Peyer's patch (tissue), 4 donors: ENCODE results near the gene CAPN5. TPM values are rescaled to one million over a fixed set of nuclear protein-coding genes. Genes with fewer than 3 reads are reported as not detected.

Source experiments
- DNase-seq, 3 donors: peaks; one replicate each; pipeline ENCODE4 v3.0.0-alpha.2; 2017 to 2019
- H3K27ac ChIP-seq, 4 donors: fragments of 200-600 bp; sonication (generic); one replicate each; pipeline ENCODE4 v1.5.1; 2016 to 2019
- H3K27me3 ChIP-seq, 2 donors: fragments of 200-600 bp; sonication (generic); one replicate each; pipeline ENCODE4 v1.5.1; 2019
- H3K36me3 ChIP-seq, 3 donors: fragments of 200-600 bp; sonication (generic); one replicate each; pipeline ENCODE4 v1.5.1; 2016 to 2019
- H3K4me1 ChIP-seq, 4 donors: fragments of 200-600 bp; sonication (generic); one replicate each; pipeline ENCODE4 v1.5.1; 2016 to 2019
- H3K4me3 ChIP-seq, 4 donors: fragments of 200-600 bp; sonication (generic); 1 replicate in 3 of 4; 2 replicates in 1 of 4; pipeline ENCODE4 v1.5.1; 2016 to 2019; ENCODE audit warnings: mild to moderate bottlenecking in 1 of 4
- H3K9me3 ChIP-seq, 4 donors: fragments of 200-600 bp; sonication (generic); one replicate each; pipeline ENCODE4 v1.5.1; 2016 to 2019; ENCODE audit warnings: mild to moderate bottlenecking in 1 of 4
- POLR2A ChIP-seq, 2 donors: fragments of 450-650 bp; IDR thresholded peaks; one replicate each; pipeline ENCODE4 v1.5.1; 2017; ENCODE audit warnings: antibody characterized with exemption in 2 of 2, mild to moderate bottlenecking in 2 of 2, moderate library complexity in 2 of 2
- total RNA-seq, 4 donors: library from RNA; depleted of rRNA; stranded (reverse); fragments of >200 nt; gene quantifications; one replicate each; pipeline ENCODE4 v1.1.0, GENCODE V29; 2016
- TF ChIP-seq, protein P1 (sequence below), 6 experiments: fragments of 450-650 bp in 4 of 6; fragments of 200-600 bp in 2 of 6; sonication (generic) in 1 of 6; IDR thresholded peaks; one replicate each; pipeline ENCODE4 v1.5.1; 2017 to 2019; ENCODE audit warnings: antibody characterized with exemption in 6 of 6, mild to moderate bottlenecking in 3 of 6, moderate library complexity in 1 of 6

Gene CAPN5
- total RNA-seq, 4 donors from 2014 or later, result 75.9 to 203 (median 162) TPM

DNA sequence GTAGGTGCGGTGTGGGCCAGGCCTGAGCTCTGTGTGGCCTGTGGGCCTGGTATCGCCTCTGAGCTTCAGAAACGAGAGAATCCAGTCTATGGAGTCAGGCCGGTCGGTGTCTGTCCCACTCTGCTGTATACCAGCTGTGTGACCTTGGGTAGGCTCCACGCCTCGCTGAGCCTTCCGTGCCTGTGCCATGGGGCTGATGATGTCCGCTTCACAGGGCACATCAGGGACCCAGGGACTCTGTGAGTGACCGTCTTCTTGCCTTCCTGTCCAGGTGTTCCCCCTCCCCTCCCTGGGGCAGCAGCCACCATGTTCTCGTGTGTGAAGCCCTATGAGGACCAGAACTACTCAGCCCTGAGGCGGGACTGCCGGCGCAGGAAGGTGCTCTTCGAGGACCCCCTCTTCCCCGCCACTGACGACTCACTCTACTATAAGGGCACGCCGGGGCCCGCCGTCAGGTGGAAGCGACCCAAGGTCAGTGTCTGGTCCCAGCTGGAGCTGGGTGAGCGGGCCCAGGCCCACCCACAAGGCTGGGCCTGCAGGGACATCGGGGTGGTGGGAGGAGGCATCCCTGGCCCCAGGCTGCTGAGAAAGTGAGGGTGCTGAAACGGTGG, 17.9 kb downstream of the CAPN5 start:
- Histone ChIP-seq H3K27ac (peak overlapping the region in 2 of 4 donors; percentile 98 to 99), H3K4me1 (peaks cover 0 to 84% (median 22%) of the 10 kb centered on the region in 4 donors), H3K4me3 (no peak overlapping the region), H3K9me3 (no peaks in the 10 kb centered on the region), H3K27me3 (no peaks in the 10 kb centered on the region), H3K36me3 (peaks cover 0 to 10% (median 0%) of the 10 kb centered on the region in 3 donors)
- peak in 2 of 3 donors; percentile 41 to 49 for DNase-seq
- no peak for TF ChIP-seq POLR2A (IDR thresholded peaks at IDR 0.05)
- TF ChIP-seq, protein P1, sequence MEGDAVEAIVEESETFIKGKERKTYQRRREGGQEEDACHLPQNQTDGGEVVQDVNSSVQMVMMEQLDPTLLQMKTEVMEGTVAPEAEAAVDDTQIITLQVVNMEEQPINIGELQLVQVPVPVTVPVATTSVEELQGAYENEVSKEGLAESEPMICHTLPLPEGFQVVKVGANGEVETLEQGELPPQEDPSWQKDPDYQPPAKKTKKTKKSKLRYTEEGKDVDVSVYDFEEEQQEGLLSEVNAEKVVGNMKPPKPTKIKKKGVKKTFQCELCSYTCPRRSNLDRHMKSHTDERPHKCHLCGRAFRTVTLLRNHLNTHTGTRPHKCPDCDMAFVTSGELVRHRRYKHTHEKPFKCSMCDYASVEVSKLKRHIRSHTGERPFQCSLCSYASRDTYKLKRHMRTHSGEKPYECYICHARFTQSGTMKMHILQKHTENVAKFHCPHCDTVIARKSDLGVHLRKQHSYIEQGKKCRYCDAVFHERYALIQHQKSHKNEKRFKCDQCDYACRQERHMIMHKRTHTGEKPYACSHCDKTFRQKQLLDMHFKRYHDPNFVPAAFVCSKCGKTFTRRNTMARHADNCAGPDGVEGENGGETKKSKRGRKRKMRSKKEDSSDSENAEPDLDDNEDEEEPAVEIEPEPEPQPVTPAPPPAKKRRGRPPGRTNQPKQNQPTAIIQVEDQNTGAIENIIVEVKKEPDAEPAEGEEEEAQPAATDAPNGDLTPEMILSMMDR (IDR thresholded peaks at IDR 0.05), result no peak

DNA sequence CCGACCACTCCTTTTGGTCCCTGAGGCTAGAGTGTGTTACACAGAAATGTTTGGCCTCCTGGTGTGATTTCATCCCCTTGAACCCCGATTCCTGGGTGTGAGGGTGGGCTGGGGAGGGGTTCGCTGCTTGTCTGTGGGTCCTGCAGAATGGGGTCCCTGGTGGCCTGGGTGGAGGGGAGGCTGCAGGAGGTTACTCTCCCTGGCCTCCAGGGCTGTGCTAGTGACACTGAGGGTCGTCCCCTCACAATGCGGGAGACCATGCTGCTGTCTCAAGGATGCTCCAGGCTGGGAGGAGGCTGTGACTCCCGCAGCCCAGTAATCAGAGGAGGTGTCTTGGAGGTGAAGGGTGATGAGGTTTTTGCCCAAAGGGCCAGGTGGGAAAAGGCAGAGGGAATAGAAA, 18.9 kb downstream of the CAPN5 start:
- peaks cover 0 to 91% (median 22%) of the 10 kb centered on the region in 4 donors for H3K4me1 ChIP-seq
- no peaks in the 10 kb centered on the region for H3K27me3 ChIP-seq
- no peak overlapping the region for H3K4me3 ChIP-seq
- peaks cover 0 to 10% (median 0%) of the 10 kb centered on the region in 3 donors for H3K36me3 ChIP-seq
- peak in 2 of 3 donors; percentile 29 to 38 for DNase-seq
- no peaks in the 10 kb centered on the region for H3K9me3 ChIP-seq
- peak overlapping the region in 3 of 4 donors; percentile 82 to 99 (median 98) for H3K27ac ChIP-seq
- TF ChIP-seq POLR2A (IDR thresholded peaks at IDR 0.05), result no peak
- TF ChIP-seq, protein P1 (IDR thresholded peaks at IDR 0.05), result no peak

DNA sequence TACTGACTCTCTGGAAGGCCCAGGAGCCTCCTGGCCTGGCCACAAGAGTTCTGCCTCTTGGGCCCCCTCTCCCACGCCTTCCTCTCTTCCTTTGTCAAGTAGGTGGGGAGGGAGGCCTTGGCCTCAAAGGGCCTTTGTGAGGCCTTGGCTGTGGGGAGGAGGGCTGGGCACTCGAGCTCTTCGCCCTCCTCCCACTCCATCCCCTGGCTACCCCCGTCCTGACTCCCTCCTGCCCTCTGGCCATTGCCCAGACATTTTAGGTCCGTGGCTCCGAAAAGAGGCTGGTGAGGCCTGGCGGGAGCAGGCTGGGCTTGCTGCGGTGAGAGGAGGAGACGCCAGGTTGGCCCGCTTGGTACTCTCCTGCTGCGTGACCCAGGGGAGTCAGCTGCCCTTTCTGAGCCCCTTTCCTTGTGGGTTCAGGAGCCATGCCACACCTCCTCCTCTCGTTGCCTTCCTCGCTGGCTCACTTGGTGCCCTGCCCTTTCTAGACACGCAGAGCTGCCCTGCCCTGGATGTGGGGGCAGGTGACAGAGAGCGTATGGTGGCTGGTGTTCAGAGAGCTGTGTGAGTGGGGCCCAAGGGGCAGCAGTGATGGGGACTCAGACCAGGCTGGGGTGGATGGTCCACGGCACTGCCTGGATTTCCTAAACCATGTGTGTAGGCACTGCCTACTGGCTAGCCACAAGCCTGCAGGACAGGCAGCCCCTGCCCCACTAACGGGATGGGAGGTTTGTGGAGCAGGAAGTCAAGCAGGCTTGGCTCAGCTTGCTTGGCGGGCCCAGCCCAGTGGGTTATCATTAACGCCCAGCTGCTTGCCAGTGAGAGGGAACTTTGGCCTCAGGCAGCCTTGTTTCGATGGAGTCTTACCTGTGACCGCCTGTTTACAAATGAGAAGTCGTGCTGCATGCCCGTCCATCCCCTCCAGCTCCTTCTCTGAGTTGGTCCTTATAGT, 20.0 kb downstream of the CAPN5 start:
- H3K4me1 ChIP-seq, result peaks cover 0 to 86% (median 22%) of the 10 kb centered on the region in 4 donors
- H3K27me3 ChIP-seq, result no peaks in the 10 kb centered on the region
- peak overlapping the region in 2 of 4 donors; percentile 7 to 19 for H3K4me3 ChIP-seq
- peaks cover 0 to 10% (median 0%) of the 10 kb centered on the region in 3 donors for H3K36me3 ChIP-seq
- H3K9me3 ChIP-seq, result no peaks in the 10 kb centered on the region
- H3K27ac ChIP-seq, result peak overlapping the region in 3 of 4 donors; percentile 82 to 99 (median 98)
- DNase-seq, result peak in 2 of 3 donors; percentile 87 to 90
- peak; percentile 21 to 41 for TF ChIP-seq POLR2A (IDR thresholded peaks at IDR 0.05)
- TF ChIP-seq, protein P1 (IDR thresholded peaks at IDR 0.05), result no peak

DNA sequence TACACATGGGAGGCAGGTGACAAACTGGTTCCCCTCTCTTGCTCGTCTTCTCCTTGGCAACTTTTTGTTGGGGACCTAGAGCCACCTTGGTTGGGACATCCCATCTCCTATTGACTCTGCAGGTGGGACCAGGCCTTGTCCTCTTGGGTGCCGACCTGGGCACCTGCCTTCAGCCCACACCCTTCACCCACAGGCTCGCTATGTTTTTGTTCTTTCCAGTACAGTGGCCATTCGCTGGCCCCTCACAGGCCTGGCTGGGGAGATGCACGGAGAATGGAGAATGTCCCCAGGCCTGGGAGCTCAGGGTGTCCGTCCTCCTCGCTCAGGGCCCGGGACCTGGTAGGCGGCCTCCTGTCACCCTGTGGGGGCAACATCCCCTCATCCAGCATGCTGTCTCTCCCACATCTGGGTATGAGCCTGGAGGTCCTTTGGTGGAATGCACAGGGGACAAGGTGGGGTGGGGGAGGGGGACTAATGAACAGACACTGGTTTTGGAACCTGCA, 21.0 kb downstream of the CAPN5 start:
- peak overlapping the region in 3 of 4 donors; percentile 82 to 99 (median 98) for H3K27ac ChIP-seq
- TF ChIP-seq POLR2A (IDR thresholded peaks at IDR 0.05), result no peak
- TF ChIP-seq, protein P1 (IDR thresholded peaks at IDR 0.05), result no peak
- peak in 1 of 3 donors; percentile 48 for DNase-seq
- peaks cover 0 to 10% (median 0%) of the 10 kb centered on the region in 3 donors for H3K36me3 ChIP-seq
- H3K9me3 ChIP-seq, result no peaks in the 10 kb centered on the region
- no peaks in the 10 kb centered on the region for H3K27me3 ChIP-seq
- H3K4me3 ChIP-seq, result no peak overlapping the region
- peaks cover 0 to 76% (median 16%) of the 10 kb centered on the region in 4 donors for H3K4me1 ChIP-seq

DNA sequence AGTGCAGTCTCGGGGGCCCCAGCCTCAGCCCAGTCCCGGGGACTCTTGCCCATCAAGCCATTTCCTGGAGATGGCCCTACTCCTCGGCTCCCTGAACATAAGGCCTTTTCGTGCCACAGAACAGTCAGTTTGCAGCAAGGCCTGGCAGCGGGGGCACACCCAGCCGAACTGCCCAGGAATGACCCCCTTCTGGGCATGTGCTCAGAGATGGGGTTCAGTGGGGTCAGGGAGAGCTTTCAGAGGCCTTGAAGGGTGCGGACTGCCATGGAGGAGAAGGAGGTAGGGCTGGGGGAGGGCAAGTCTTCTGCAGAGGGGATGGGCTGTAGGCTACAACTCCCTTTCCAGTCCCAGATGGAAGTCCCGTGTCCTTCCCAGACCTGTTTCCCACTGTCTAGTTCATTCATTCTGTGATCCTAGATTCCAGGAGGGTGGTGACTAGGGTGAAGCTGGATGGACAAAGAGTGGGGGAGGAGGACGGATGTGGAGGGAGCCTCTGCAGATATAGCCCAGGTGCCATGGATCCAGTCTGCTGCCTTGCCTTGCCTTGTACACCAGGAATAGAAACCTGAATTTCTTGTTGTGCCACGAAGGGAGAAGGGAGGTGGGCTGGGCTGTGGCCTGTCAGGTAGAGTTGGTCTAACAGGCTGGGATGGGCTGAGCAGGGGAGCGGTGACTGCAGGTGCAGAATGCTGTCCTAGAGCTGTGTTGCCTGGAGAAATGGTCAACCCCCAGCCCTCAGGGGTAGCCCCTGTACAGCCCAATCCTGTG, 21.6 kb downstream of the CAPN5 start:
- DNase-seq, result peak in 1 of 3 donors; percentile 63
- no peak for TF ChIP-seq POLR2A (IDR thresholded peaks at IDR 0.05)
- TF ChIP-seq, protein P1 (IDR thresholded peaks at IDR 0.05), result no peak
- Histone ChIP-seq H3K9me3 (no peaks in the 10 kb centered on the region), H3K27me3 (no peaks in the 10 kb centered on the region), H3K27ac (peak overlapping the region in 3 of 4 donors; percentile 82 to 99 (median 98)), H3K4me3 (no peak overlapping the region), H3K36me3 (peaks cover 0 to 11% (median 0%) of the 10 kb centered on the region in 3 donors), H3K4me1 (peaks cover 0 to 70% (median 15%) of the 10 kb centered on the region in 4 donors)
